Activated T-cell treated with anti-CD3 and anti-CD28 coated beads, Interleukin-2, amount 50 U/mL, for 48 hours (primary cell): ENCODE data around the gene ADCY4.

Source experiments
- DNase-seq, 2 experiments: peaks; one replicate each; pipeline ENCODE4 v3.0.0-alpha.2; 2020

Gene ADCY4

DNA sequence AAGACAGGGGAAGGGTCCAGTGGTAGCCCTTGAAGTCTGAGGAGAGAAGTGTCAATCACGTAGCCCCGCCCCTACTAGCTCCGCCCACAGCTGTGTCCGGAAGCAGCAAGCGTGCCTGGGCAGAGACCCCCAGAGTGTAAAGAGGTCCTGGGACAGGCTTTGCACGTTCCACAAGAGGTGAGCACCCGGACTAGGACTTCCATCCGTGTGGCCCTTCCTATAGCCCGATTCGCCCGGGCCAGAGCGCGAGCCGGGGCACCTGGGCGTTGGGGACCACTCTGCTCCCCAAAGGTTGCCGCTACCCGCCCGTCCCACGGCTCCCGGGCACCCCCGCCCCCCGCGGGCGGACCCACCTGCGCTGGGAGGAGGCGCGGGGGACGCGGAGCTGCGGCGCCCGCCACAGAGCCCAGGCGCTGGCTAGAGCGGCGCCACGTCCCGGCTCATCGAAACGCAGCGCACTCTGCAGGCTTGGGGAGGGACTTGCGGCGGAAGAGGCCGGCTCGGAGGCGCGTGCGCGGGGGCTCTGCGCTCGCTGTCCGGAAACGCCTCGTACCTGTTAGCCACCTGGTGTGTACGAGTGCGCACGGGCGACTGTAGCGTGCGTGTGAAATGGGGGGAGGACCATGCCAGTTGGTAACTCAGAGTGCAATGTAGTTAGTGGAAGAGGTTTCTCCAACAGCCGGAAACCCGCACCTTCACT is 63.6 kb downstream of the ADCY4 start, which contains the start of gene RABGGTA:
TSS of gene RABGGTA (minus strand) at position 464 of the 700 bp plus-strand sequence. CDS start 482 bp downstream, outside the sequence.
- DNase-seq = peak; percentile 89 to 91

DNA sequence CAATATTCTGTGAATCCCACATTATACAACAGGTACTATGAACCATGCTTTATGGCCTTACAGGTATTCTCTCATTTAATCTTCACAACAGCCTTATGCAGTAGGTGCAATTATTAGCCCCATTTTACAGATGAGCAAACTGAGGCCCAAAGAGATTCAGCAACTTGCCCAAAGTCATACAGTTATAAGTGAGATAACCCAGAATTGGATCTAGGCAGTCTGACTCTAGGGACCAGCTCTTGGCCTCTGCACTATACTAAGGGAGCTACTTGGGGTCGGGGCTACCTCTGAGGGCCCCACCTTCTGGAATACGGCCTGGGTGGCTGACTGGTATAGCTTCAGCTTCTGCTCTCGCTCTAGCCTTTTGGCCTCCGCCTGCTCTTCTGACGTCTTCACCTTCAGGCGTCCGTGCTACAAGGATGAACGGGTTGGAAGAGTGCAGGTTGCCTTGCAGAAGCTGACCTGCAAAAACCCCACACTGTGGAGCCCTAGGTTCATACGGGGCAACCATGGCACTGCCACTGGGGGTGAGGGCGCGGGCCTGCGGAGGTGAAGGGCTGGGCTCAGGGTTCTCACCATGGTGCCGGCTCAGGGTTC is 64.2 kb downstream of the ADCY4 start:
- no peak for DNase-seq

DNA sequence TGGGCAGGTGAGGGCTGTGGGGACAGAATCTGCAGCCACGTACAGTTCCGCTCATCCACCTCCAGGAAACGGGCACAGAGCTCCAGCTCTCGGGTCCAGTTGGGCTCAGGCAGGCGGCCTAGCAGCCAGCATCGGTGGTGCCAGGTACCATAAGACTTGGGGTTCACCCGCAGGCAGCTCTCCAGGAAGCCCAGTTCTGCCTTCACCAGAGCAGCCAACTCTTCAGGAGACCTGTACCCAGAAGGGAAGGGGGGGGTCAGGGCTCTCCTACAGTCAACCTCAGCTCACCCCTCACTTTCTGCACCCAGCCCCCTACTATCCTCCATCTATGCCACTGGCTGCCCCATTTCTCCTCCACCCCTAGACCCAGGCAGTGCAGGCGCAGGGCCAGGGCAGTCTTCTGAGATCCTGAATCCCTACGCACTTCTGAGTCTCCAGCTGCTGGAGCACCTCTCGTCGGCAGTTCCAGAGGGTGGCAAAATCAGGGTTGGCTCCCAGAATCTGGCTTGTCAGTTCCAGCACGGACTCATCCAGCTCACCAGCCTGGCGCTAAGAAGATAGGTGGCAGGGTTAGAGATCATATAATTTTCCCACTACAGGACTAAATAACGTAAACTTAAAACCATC is 64.8 kb downstream of the ADCY4 start:
- DNase-seq = no peak

DNA sequence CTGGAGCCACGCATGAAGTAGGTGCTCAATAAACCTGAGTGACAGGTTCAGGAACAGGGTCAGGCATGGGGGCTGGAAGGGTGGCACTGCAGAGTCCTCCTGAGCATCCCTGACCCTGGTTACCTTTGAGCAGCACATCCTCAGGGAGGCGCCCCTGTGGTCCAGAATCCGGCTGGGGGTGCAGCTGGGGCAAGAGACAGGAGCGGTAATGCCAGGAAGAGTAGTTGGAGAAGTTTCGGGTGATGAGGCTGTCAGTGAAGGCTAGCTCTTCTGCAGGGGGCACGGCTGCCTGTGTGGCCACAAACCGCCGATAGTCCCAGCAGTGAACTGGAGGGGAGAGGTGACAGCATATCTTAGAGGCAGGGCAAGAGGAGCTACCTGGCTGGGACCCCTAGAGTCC is 65.5 kb downstream of the ADCY4 start:
- no peak for DNase-seq
